ENCODE data around the gene APOL4. TPM values are rescaled to one million over a fixed set of nuclear protein-coding genes. Genes with fewer than 3 reads are reported as not detected.
"Not testable (repeated sequence)": the region's sequence is repeated elsewhere in the genome, so short reads cannot be mapped to it uniquely, and the experiment has no call there.

The APOL4 gene
- total RNA-seq, 6 experiments from 2014 or later = 1.1 to 1.6 (median 1.4) TPM; not detected in 2

- no peaks in the 10 kb centered on the region for H3K9me3 ChIP-seq
- ATAC-seq = peak; percentile 39 to 65 (median 48)
- DNase-seq = no peak
- H3K27ac ChIP-seq = no peak overlapping the region
- intact Hi-C loops (cut with DNase I) = no loop called here
- peaks cover 0 to 17% (median 2%) of the 10 kb centered on the region in 4 donors for H3K4me1 ChIP-seq
- H3K4me3 ChIP-seq = no peak overlapping the region
- TF ChIP-seq, protein P1, sequence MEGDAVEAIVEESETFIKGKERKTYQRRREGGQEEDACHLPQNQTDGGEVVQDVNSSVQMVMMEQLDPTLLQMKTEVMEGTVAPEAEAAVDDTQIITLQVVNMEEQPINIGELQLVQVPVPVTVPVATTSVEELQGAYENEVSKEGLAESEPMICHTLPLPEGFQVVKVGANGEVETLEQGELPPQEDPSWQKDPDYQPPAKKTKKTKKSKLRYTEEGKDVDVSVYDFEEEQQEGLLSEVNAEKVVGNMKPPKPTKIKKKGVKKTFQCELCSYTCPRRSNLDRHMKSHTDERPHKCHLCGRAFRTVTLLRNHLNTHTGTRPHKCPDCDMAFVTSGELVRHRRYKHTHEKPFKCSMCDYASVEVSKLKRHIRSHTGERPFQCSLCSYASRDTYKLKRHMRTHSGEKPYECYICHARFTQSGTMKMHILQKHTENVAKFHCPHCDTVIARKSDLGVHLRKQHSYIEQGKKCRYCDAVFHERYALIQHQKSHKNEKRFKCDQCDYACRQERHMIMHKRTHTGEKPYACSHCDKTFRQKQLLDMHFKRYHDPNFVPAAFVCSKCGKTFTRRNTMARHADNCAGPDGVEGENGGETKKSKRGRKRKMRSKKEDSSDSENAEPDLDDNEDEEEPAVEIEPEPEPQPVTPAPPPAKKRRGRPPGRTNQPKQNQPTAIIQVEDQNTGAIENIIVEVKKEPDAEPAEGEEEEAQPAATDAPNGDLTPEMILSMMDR (IDR thresholded peaks at IDR 0.05) = no peak
- no peaks in the 10 kb centered on the region for H3K27me3 ChIP-seq
- no peaks in the 10 kb centered on the region for H3K36me3 ChIP-seq
Measured at GRCh38 chr22:36212901-36213300, 11.3 kb upstream of the APOL4 start.

- Histone ChIP-seq H3K4me1 (peaks cover 0 to 17% (median 2%) of the 10 kb centered on the region in 4 donors), H3K27me3 (no peaks in the 10 kb centered on the region), H3K9me3 (no peaks in the 10 kb centered on the region), H3K4me3 (no peak overlapping the region), H3K27ac (no peak overlapping the region), H3K36me3 (no peaks in the 10 kb centered on the region)
- WGBS (ENCODE audit: insufficient coverage, low coverage, low lambda C conversion rate, missing lambda C conversion rate) = 40% methylated on average over 3 of the region's 4 CpGs
- ATAC-seq (peak; percentile 42 to 62 (median 55)), DNase-seq (no peak)
- TF ChIP-seq, protein P1 (IDR thresholded peaks at IDR 0.05) = no peak
- no peak for TF ChIP-seq POLR2A (IDR thresholded peaks at IDR 0.05)
- intact Hi-C loops (cut with DNase I) = no loop called here
Measured at GRCh38 chr22:36211237-36211861, 9.7 kb upstream of the APOL4 start.

- no peak for DNase-seq
- peaks cover 0 to 17% (median 2%) of the 10 kb centered on the region in 4 donors for H3K4me1 ChIP-seq
- H3K9me3 ChIP-seq = no peaks in the 10 kb centered on the region
- WGBS (ENCODE audit: insufficient coverage, low coverage, low lambda C conversion rate, missing lambda C conversion rate) = 62% methylated on average over 3 of the region's 3 CpGs
- H3K27me3 ChIP-seq = no peaks in the 10 kb centered on the region
- H3K36me3 ChIP-seq = no peaks in the 10 kb centered on the region
- H3K27ac ChIP-seq = no peak overlapping the region
- no peak overlapping the region for H3K4me3 ChIP-seq
- intact Hi-C loops (cut with DNase I) = no loop called here
- no peak for TF ChIP-seq POLR2A (IDR thresholded peaks at IDR 0.05)
- TF ChIP-seq, protein P1 (IDR thresholded peaks at IDR 0.05) = no peak
- peak in 1 of 4 donors; percentile 8 for ATAC-seq
Measured at GRCh38 chr22:36210224-36210623, 8.6 kb upstream of the APOL4 start.

GRCh38 chr22:36209488-36209908, 7.9 kb upstream of the APOL4 start:
- peaks cover 0 to 17% (median 2%) of the 10 kb centered on the region in 4 donors for H3K4me1 ChIP-seq
- H3K27ac ChIP-seq; H3K36me3 ChIP-seq; H3K27me3 ChIP-seq; DNase-seq; H3K9me3 ChIP-seq; intact Hi-C loops (cut with DNase I); H3K4me3 ChIP-seq: not testable (repeated sequence)
- WGBS (ENCODE audit: insufficient coverage, low coverage, low lambda C conversion rate, missing lambda C conversion rate) = 63% methylated on average over 4 of the region's 5 CpGs
- ATAC-seq = peak in 1 of 4 donors; percentile 18

DNA sequence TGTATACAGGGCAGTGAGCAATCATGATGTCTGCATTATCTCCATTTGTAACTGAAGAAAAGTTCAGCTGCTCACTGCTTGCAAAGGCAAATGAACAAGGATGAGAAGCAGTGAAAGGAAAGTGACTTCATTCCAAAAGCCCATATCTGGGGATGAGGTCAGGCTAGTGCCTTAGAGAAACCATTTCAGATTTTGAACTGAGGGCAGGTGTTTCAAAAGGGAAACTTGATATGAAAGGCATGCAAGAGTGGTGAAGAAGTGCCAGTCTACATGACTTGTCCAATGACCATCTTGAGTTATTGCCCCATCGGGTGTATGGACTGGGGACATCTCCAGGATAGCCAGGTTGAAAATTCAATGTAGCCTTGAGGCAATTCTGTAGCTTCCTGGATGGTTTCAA, 7.3 kb upstream of the APOL4 start:
- TF ChIP-seq, protein P1 (IDR thresholded peaks at IDR 0.05) = no peak
- no peak for TF ChIP-seq POLR2A (IDR thresholded peaks at IDR 0.05)
- Histone ChIP-seq H3K4me1 (peaks cover 0 to 17% (median 2%) of the 10 kb centered on the region in 4 donors), H3K9me3 (no peaks in the 10 kb centered on the region), H3K27ac (peak overlapping the region in 1 of 3 donors; percentile 6), H3K27me3 (no peaks in the 10 kb centered on the region), H3K36me3 (no peaks in the 10 kb centered on the region), H3K4me3 (no peak overlapping the region)
- DNase-seq (no peak), ATAC-seq (peak in 1 of 4 donors; percentile 8)
- intact Hi-C loops (cut with DNase I) = no loop called here
- 89% methylated on average over 1 of the region's 1 CpG for WGBS (ENCODE audit: insufficient coverage, low coverage, low lambda C conversion rate, missing lambda C conversion rate)
